BLaER1 (cell line): ENCODE data around the gene ZNF718.
A peak's percentile ranks its signal among the peaks of the same experiment; 100 is the strongest.
"Not testable (repeated sequence)": the region's sequence is repeated elsewhere in the genome, so short reads cannot be mapped to it uniquely, and the experiment has no call there.

Source experiments
- H3K27ac ChIP-seq: shearing (Covaris generic); formaldehyde crosslinking; 2 replicates; pipeline ENCODE4 v1.8.1; 2022
- H3K27me3 ChIP-seq: shearing (Covaris generic); formaldehyde crosslinking; 2 replicates; pipeline ENCODE4 v1.8.1; 2022
- H3K36me3 ChIP-seq: shearing (Covaris generic); formaldehyde crosslinking; 2 replicates; pipeline ENCODE4 v1.8.1; 2022
- H3K4me1 ChIP-seq: shearing (Covaris generic); formaldehyde crosslinking; 2 replicates; pipeline ENCODE4 v1.8.1; 2022
- H3K4me2 ChIP-seq: shearing (Covaris generic); formaldehyde crosslinking; 2 replicates; pipeline ENCODE4 v1.8.1; 2022
- H3K4me3 ChIP-seq: shearing (Covaris generic); formaldehyde crosslinking; 2 replicates; pipeline ENCODE4 v1.8.1; 2022
- H3K9ac ChIP-seq: shearing (Covaris generic); formaldehyde crosslinking; 2 replicates; pipeline ENCODE4 v1.8.1; 2022
- H3K9me3 ChIP-seq: shearing (Covaris generic); formaldehyde crosslinking; 2 replicates; pipeline ENCODE4 v1.8.1; 2022
- H4K20me1 ChIP-seq: shearing (Covaris generic); formaldehyde crosslinking; 2 replicates; pipeline ENCODE4 v1.8.1; 2022
- Cebpa-rat ChIP-seq: shearing (Covaris generic); IDR thresholded peaks from 2 replicates; pipeline ENCODE4 v1.8.1; 2022

Gene ZNF718

GRCh38 chr4:124275-125081 is at the start of gene ZNF718:
ZNF718 (plus strand) TSS chr4:124501; CDS start chr4:124671, 170 bp downstream.
- Histone ChIP-seq H3K4me3 (peak within 1 kb of the TSS; percentile 87), H3K9me3 (peaks cover 42% of the 10 kb centered on the region)

GRCh38 chr4:85951-86350 is 38.4 kb upstream of the ZNF718 start:
- Histone ChIP-seq H3K4me3 (no peak overlapping the region), H3K9ac (no peak overlapping the region), H3K27me3 (no peaks in the 10 kb centered on the region), H3K4me2 (no peak overlapping the region), H3K36me3 (no peaks in the 10 kb centered on the region), H3K9me3 (peaks cover 85% of the 10 kb centered on the region), H3K4me1 (no peaks in the 10 kb centered on the region), H4K20me1 (no peaks in the 10 kb centered on the region), H3K27ac (no peak overlapping the region)
- no peak for TF ChIP-seq Cebpa-rat

More at GRCh38 chr4:124275-125081, at the start of gene ZNF718:
- peak within 1 kb of the TSS; percentile 97 for H3K9ac ChIP-seq
- H3K4me2 ChIP-seq = peak within 1 kb of the TSS; percentile 97
- H4K20me1 ChIP-seq = peaks cover 11% of the 10 kb centered on the region; the same call in 1 of the 2 replicates
- peaks cover 16% of the 10 kb centered on the region for H3K36me3 ChIP-seq
- peaks cover 44% of the 10 kb centered on the region for H3K4me1 ChIP-seq
- no peak for TF ChIP-seq Cebpa-rat
- H3K27ac ChIP-seq = peak within 1 kb of the TSS; percentile 94
- H3K27me3 ChIP-seq = no peaks in the 10 kb centered on the region

- H3K27me3 ChIP-seq, H3K4me1 ChIP-seq, H4K20me1 ChIP-seq, H3K27ac ChIP-seq, H3K4me3 ChIP-seq, H3K9ac ChIP-seq, H3K36me3 ChIP-seq, H3K4me2 ChIP-seq: not testable (repeated sequence)
- peaks cover 90% of the 10 kb centered on the region for H3K9me3 ChIP-seq
Measured at GRCh38 chr4:86559-87324, 37.6 kb upstream of the ZNF718 start.

GRCh38 chr4:98386-98785 is 25.9 kb upstream of the ZNF718 start:
- H3K36me3 ChIP-seq = no peaks in the 10 kb centered on the region
- peaks cover 91% of the 10 kb centered on the region for H3K9me3 ChIP-seq
- no peak overlapping the region for H3K27ac ChIP-seq
- H3K27me3 ChIP-seq = no peaks in the 10 kb centered on the region
- no peak overlapping the region for H3K4me2 ChIP-seq
- H4K20me1 ChIP-seq = no peaks in the 10 kb centered on the region
- TF ChIP-seq Cebpa-rat = no peak
- H3K4me3 ChIP-seq = no peak overlapping the region
- H3K4me1 ChIP-seq = no peaks in the 10 kb centered on the region
- H3K9ac ChIP-seq = no peak overlapping the region

- H3K4me3 ChIP-seq = no peak overlapping the region
- no peak overlapping the region for H3K4me2 ChIP-seq
- H3K4me1 ChIP-seq = no peaks in the 10 kb centered on the region
- peaks cover 88% of the 10 kb centered on the region for H3K9me3 ChIP-seq
- no peak overlapping the region for H3K27ac ChIP-seq
- H3K9ac ChIP-seq = no peak overlapping the region
- H3K27me3 ChIP-seq = no peaks in the 10 kb centered on the region
- H4K20me1 ChIP-seq = no peaks in the 10 kb centered on the region
- no peak for TF ChIP-seq Cebpa-rat
- H3K36me3 ChIP-seq = no peaks in the 10 kb centered on the region
Measured at GRCh38 chr4:99863-100262, 24.4 kb upstream of the ZNF718 start.

GRCh38 chr4:107083-107443 is 17.2 kb upstream of the ZNF718 start:
- TF ChIP-seq Cebpa-rat = no peak
- peaks cover 95% of the 10 kb centered on the region for H3K9me3 ChIP-seq

GRCh38 chr4:107444-108429 is 16.6 kb upstream of the ZNF718 start:
- Histone ChIP-seq H3K9ac (no peak overlapping the region), H3K4me2 (no peak overlapping the region), H4K20me1 (no peaks in the 10 kb centered on the region), H3K36me3 (no peaks in the 10 kb centered on the region), H3K9me3 (peaks cover 93% of the 10 kb centered on the region), H3K27me3 (no peaks in the 10 kb centered on the region), H3K27ac (no peak overlapping the region), H3K4me3 (no peak overlapping the region), H3K4me1 (no peaks in the 10 kb centered on the region)
- no peak for TF ChIP-seq Cebpa-rat

More at GRCh38 chr4:107083-107443, 17.2 kb upstream of the ZNF718 start:
- Histone ChIP-seq H3K27me3 (no peaks in the 10 kb centered on the region), H4K20me1 (no peaks in the 10 kb centered on the region), H3K4me3 (no peak overlapping the region), H3K27ac (no peak overlapping the region), H3K4me2 (no peak overlapping the region), H3K4me1 (no peaks in the 10 kb centered on the region), H3K9ac (no peak overlapping the region), H3K36me3 (no peaks in the 10 kb centered on the region)

GRCh38 chr4:112771-113170 is 11.5 kb upstream of the ZNF718 start:
- no peaks in the 10 kb centered on the region for H3K4me1 ChIP-seq
- no peaks in the 10 kb centered on the region for H3K27me3 ChIP-seq
- no peak overlapping the region for H3K4me2 ChIP-seq
- no peaks in the 10 kb centered on the region for H4K20me1 ChIP-seq
- no peaks in the 10 kb centered on the region for H3K36me3 ChIP-seq
- H3K27ac ChIP-seq = no peak overlapping the region
- no peak overlapping the region for H3K9ac ChIP-seq
- no peak overlapping the region for H3K4me3 ChIP-seq
- TF ChIP-seq Cebpa-rat = no peak
- peaks cover 82% of the 10 kb centered on the region for H3K9me3 ChIP-seq

- Histone ChIP-seq H3K9ac (no peak overlapping the region), H3K4me1 (no peaks in the 10 kb centered on the region), H3K36me3 (no peaks in the 10 kb centered on the region), H3K27me3 (no peaks in the 10 kb centered on the region), H3K4me2 (no peak overlapping the region), H3K9me3 (peaks cover 82% of the 10 kb centered on the region), H4K20me1 (no peaks in the 10 kb centered on the region), H3K4me3 (no peak overlapping the region), H3K27ac (no peak overlapping the region)
- no peak for TF ChIP-seq Cebpa-rat
Measured at GRCh38 chr4:113732-114131, 10.6 kb upstream of the ZNF718 start.
